Fibroblast of lung (primary cell): ENCODE measurements around the gene MAP1LC3C. TPM values are rescaled to one million over a fixed set of nuclear protein-coding genes. Genes with fewer than 3 reads are reported as not detected.

Experiments
- DNase-seq, 2 donors: peaks; one replicate each; pipeline versions ENCODE4 v3.0.0 to v3.0.0-alpha.2; 2010; ENCODE audit warnings: low read depth in 2 of 2
- H2AFZ ChIP-seq: 2 replicates; pipeline ENCODE4 v1.5.1; 2012; ENCODE audit warnings: low read length, control low read depth, inconsistent platforms
- H3K27ac ChIP-seq: 2 replicates; pipeline ENCODE4 v1.5.1; 2011; ENCODE audit warnings: low read length, control low read depth; ENCODE audit not compliant: insufficient read depth
- H3K27me3 ChIP-seq: 2 replicates; pipeline ENCODE4 v1.5.1; 2011; ENCODE audit warnings: mild to moderate bottlenecking, low read length; ENCODE audit not compliant: control insufficient read depth, insufficient read depth
- H3K36me3 ChIP-seq: 2 replicates; pipeline ENCODE4 v1.5.1; 2011; ENCODE audit warnings: low read length; ENCODE audit not compliant: control insufficient read depth, insufficient read depth
- H3K4me1 ChIP-seq: 2 replicates; pipeline ENCODE4 v1.5.1; 2011; ENCODE audit warnings: low read length; ENCODE audit not compliant: control insufficient read depth, insufficient read depth; ENCODE audit errors: extremely low read depth
- H3K4me2 ChIP-seq: 2 replicates; pipeline ENCODE4 v1.5.1; 2011; ENCODE audit warnings: low read length, control low read depth; ENCODE audit not compliant: insufficient read depth; ENCODE audit errors: extremely low read depth
- H3K4me3 ChIP-seq, 4 experiments: fragments of 200-600 bp in 1 of 4; sonication (generic) in 1 of 4; replicated peaks in 1 of 4; 2 replicates each; pipeline ENCODE4 v1.5.1; 2011 to 2016; ENCODE audit warnings: low read length in 4 of 4, low read depth in 3 of 4, mild to moderate bottlenecking in 3 of 4, control low read depth in 2 of 4, inconsistent platforms in 1 of 4, mixed read lengths in 1 of 4; ENCODE audit not compliant: insufficient read depth in 1 of 4; ENCODE audit errors: control extremely low read depth in 1 of 4
- H3K79me2 ChIP-seq: 2 replicates; pipeline ENCODE4 v1.5.1; 2012; ENCODE audit warnings: mild to moderate bottlenecking, low read length, inconsistent platforms; ENCODE audit not compliant: control insufficient read depth, insufficient read depth
- H3K9ac ChIP-seq: 2 replicates; pipeline ENCODE4 v1.5.1; 2011; ENCODE audit warnings: mild to moderate bottlenecking, low read length, control low read depth; ENCODE audit not compliant: insufficient read depth
- H3K9me3 ChIP-seq: 2 replicates; pipeline ENCODE4 v1.5.1; 2012; ENCODE audit warnings: low read depth, low read length; ENCODE audit not compliant: control insufficient read depth, insufficient read depth
- H4K20me1 ChIP-seq: 2 replicates; pipeline ENCODE4 v1.5.1; 2011; ENCODE audit warnings: low read length; ENCODE audit not compliant: control insufficient read depth, insufficient read depth; ENCODE audit errors: extremely low read depth
- CTCF ChIP-seq, 2 donors: IDR thresholded peaks in 1 of 2; conservative IDR thresholded peaks in 1 of 2; 1 replicate in 1 of 2; 2 replicates in 1 of 2; pipeline ENCODE4 v1.5.1; 2011 to 2012; ENCODE audit warnings: low read length in 2 of 2, control low read depth in 1 of 2, inconsistent platforms in 1 of 2, low read depth in 1 of 2, mild to moderate bottlenecking in 1 of 2
- EZH2 ChIP-seq: IDR thresholded peaks from 2 replicates; pipeline ENCODE4 v1.5.1; 2012; ENCODE audit warnings: low read length, control low read depth, mild to moderate bottlenecking; ENCODE audit errors: missing control alignments
- polyA plus RNA-seq, 2 donors: library from polyadenylated mRNA; depleted of rRNA in 1 of 2; stranded (reverse) in 1 of 2; unstranded in 1 of 2; fragments of >200 nt; gene quantifications; 2 replicates each; pipeline ENCODE4 v1.2.1, GENCODE V29; 2011 to 2012; ENCODE audit warnings: missing spikeins in 1 of 2
- total RNA-seq: library from RNA; depleted of rRNA; stranded (reverse); fragments of >200 nt; gene quantifications from 2 replicates; pipeline ENCODE4 v1.2.1, GENCODE V29; 2014

The MAP1LC3C gene
- total and polyA plus RNA-seq, 2 donors (not counting 1 experiment from before 2014, with no cell fraction given), result 0.53 to 0.66 TPM

- Histone ChIP-seq H3K9me3 (no peaks in the 10 kb centered on the region), H3K4me2 (no peak overlapping the region), H3K79me2 (no peaks in the 10 kb centered on the region), H3K27ac (no peak overlapping the region), H3K4me1 (no peaks in the 10 kb centered on the region), H3K36me3 (no peaks in the 10 kb centered on the region), H3K27me3 (no peaks in the 10 kb centered on the region), H2AFZ (no peak overlapping the region), H3K9ac (no peak overlapping the region), H4K20me1 (no peaks in the 10 kb centered on the region), H3K4me3 (no peak overlapping the region)
- TF ChIP-seq CTCF (conservative IDR thresholded peaks at IDR 0.05 in 1 of 2, IDR thresholded peaks at IDR 0.05 in 1 of 2; ENCODE audit: low read depth in 1 of 2, low read length in 2 of 2) (no peak), EZH2 (no peak)
- no peak for DNase-seq
Observed at GRCh38 chr1:242033447-242033846, 34.5 kb upstream of the MAP1LC3C start.

- Histone ChIP-seq H3K9ac (no peak overlapping the region), H3K27ac (no peak overlapping the region), H3K79me2 (no peaks in the 10 kb centered on the region), H3K36me3 (no peaks in the 10 kb centered on the region), H3K4me2 (no peak overlapping the region), H2AFZ (no peak overlapping the region), H3K27me3 (no peaks in the 10 kb centered on the region), H4K20me1 (no peaks in the 10 kb centered on the region), H3K4me3 (no peak overlapping the region), H3K4me1 (no peaks in the 10 kb centered on the region), H3K9me3 (no peaks in the 10 kb centered on the region)
- TF ChIP-seq CTCF (conservative IDR thresholded peaks at IDR 0.05 in 1 of 2, IDR thresholded peaks at IDR 0.05 in 1 of 2; ENCODE audit: low read depth in 1 of 2, low read length in 2 of 2) (no peak), EZH2 (no peak)
- no peak for DNase-seq
Observed at GRCh38 chr1:242030071-242030470, 31.2 kb upstream of the MAP1LC3C start.

- DNase-seq, result no peak
- Histone ChIP-seq H3K36me3 (no peaks in the 10 kb centered on the region), H3K4me2 (no peak overlapping the region), H2AFZ (no peak overlapping the region), H3K27me3 (no peaks in the 10 kb centered on the region), H3K9me3 (no peaks in the 10 kb centered on the region), H4K20me1 (no peaks in the 10 kb centered on the region), H3K27ac (no peak overlapping the region), H3K4me1 (no peaks in the 10 kb centered on the region), H3K9ac (no peak overlapping the region), H3K79me2 (no peaks in the 10 kb centered on the region), H3K4me3 (no peak overlapping the region)
- TF ChIP-seq EZH2 (no peak), CTCF (conservative IDR thresholded peaks at IDR 0.05 in 1 of 2, IDR thresholded peaks at IDR 0.05 in 1 of 2; ENCODE audit: low read depth in 1 of 2, low read length in 2 of 2) (no peak)
Observed at GRCh38 chr1:242025681-242026080, 26.8 kb upstream of the MAP1LC3C start.
